Ishikawa (cell line): ENCODE data around the gene TRAF5.

Source experiments
- CEBPB ChIP-seq: IDR thresholded peaks from 2 replicates; pipeline ENCODE4 v1.6.1; 2012
- EGR1 ChIP-seq: IDR thresholded peaks from 2 replicates; pipeline ENCODE4 v1.6.1; 2012
- EP300 ChIP-seq: IDR thresholded peaks from 2 replicates; pipeline ENCODE4 v1.6.1; 2012; ENCODE audit warnings: borderline replicate concordance
- FOXM1 ChIP-seq: IDR thresholded peaks from 2 replicates; pipeline ENCODE4 v1.6.1; 2012; ENCODE audit warnings: low read depth, borderline replicate concordance
- RAD21 ChIP-seq: IDR thresholded peaks from 2 replicates; pipeline ENCODE4 v1.6.1; 2012; ENCODE audit warnings: low read depth
- TAF1 ChIP-seq: IDR thresholded peaks from 2 replicates; pipeline ENCODE4 v1.6.1; 2012; ENCODE audit warnings: low read depth, mild to moderate bottlenecking
- TEAD4 ChIP-seq: IDR thresholded peaks from 2 replicates; pipeline ENCODE4 v1.6.1; 2012
- YY1 ChIP-seq: IDR thresholded peaks from 2 replicates; pipeline ENCODE4 v1.6.1; 2012; ENCODE audit warnings: low read depth
- ZBTB7A ChIP-seq: IDR thresholded peaks from 2 replicates; pipeline ENCODE4 v1.6.1; 2012; ENCODE audit warnings: low read depth
- TF ChIP-seq, protein P1 (sequence below): IDR thresholded peaks from 2 replicates; pipeline ENCODE4 v1.6.1; 2012; ENCODE audit warnings: low read depth, mild to moderate bottlenecking
- TF ChIP-seq, protein P2 (sequence below): IDR thresholded peaks from 2 replicates; pipeline ENCODE4 v1.6.1; 2012

DNA sequence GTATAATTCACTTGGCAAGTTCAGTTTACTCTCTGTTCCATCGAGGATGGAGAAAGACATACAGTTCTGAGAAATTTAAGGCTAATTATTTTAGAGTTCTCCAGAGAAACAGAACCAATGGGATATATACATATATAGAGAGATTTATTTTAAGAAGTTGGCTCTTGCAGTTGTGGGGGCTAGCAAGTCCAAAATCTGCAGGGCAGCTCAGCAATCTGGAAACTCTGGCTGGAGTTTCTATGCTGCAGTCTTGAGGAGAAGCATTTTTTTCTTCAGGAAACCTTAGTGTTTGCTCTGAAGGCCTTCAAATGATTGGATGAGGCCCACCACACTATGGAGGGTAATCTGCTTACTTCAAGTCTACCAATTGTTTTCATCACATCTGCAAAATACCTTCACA is 34.6 kb downstream of the TRAF5 start:
- TF ChIP-seq TAF1 (no peak), YY1 (no peak), TEAD4 (no peak), RAD21 (no peak), ZBTB7A (no peak), EP300 (no peak), CEBPB (no peak), FOXM1 (no peak), EGR1 (no peak)
- TF ChIP-seq, protein P1, sequence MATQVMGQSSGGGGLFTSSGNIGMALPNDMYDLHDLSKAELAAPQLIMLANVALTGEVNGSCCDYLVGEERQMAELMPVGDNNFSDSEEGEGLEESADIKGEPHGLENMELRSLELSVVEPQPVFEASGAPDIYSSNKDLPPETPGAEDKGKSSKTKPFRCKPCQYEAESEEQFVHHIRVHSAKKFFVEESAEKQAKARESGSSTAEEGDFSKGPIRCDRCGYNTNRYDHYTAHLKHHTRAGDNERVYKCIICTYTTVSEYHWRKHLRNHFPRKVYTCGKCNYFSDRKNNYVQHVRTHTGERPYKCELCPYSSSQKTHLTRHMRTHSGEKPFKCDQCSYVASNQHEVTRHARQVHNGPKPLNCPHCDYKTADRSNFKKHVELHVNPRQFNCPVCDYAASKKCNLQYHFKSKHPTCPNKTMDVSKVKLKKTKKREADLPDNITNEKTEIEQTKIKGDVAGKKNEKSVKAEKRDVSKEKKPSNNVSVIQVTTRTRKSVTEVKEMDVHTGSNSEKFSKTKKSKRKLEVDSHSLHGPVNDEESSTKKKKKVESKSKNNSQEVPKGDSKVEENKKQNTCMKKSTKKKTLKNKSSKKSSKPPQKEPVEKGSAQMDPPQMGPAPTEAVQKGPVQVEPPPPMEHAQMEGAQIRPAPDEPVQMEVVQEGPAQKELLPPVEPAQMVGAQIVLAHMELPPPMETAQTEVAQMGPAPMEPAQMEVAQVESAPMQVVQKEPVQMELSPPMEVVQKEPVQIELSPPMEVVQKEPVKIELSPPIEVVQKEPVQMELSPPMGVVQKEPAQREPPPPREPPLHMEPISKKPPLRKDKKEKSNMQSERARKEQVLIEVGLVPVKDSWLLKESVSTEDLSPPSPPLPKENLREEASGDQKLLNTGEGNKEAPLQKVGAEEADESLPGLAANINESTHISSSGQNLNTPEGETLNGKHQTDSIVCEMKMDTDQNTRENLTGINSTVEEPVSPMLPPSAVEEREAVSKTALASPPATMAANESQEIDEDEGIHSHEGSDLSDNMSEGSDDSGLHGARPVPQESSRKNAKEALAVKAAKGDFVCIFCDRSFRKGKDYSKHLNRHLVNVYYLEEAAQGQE = no peak
- TF ChIP-seq, protein P2, sequence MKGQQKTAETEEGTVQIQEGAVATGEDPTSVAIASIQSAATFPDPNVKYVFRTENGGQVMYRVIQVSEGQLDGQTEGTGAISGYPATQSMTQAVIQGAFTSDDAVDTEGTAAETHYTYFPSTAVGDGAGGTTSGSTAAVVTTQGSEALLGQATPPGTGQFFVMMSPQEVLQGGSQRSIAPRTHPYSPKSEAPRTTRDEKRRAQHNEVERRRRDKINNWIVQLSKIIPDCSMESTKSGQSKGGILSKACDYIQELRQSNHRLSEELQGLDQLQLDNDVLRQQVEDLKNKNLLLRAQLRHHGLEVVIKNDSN = no peak
